ENCODE data around the gene EPHA3.

GRCh38 chr3:89472101-89472500 is 364.7 kb downstream of the EPHA3 start:
- TF ChIP-seq POLR2A (IDR thresholded peaks at IDR 0.05; ENCODE audit: low read length) = no peak
- TF ChIP-seq GATA1 (IDR thresholded peaks at IDR 0.05; ENCODE audit: low read depth, low read length) = no peak

Data from erythroblast (primary cell).